GM19395 (cell line): Measurements from ENCODE around the gene PLEKHG4B.
"Not testable (repeated sequence)": the region's sequence is repeated elsewhere in the genome, so short reads cannot be mapped to it uniquely, and the experiment has no call there.

ENCODE experiments used
- ATAC-seq: cut with Tn5 transposase; IDR thresholded peaks from one replicate; pipeline ENCODE4 v1.9.1; 2021; ENCODE audit warnings: mild to moderate bottlenecking, moderate library complexity; ENCODE audit not compliant: unreplicated experiment

PLEKHG4B gene

DNA sequence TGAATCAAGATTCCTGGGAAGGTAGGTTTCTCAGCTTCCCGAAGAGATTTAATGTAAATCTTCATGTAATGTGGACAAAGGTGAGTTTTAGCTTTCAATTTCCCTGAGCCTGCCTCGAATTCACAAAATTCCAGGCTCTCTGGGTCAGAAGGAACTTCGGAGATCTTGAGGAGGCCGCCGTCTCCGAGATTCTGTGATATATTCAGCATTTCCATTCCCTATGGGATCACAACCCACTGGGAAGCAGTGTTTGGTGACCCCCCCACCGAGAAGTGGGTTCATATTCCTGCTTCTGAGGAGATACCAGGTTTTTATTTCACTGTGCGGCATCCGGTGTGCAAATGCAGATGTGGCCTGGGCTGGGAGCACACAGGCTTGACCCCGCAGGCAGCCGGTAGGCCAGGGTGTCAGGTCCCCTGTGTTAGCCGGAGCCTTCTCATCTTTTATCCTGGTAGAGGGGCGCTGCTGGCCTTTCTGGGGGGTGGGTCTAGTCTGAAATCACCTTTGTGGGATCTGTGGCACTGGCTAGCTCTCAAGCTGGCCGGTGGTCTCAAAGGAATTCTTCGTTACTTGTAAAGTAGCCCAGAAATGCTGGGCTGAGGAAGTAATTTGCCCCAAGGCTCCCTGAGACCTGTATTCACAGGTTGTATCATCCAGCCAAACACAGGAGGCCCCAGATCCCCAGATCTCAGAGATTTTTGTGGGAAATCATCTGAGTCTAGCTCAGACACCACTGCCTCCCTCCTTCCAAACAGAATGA is 1.4 kb downstream of the PLEKHG4B start:
- no peak for ATAC-seq

DNA sequence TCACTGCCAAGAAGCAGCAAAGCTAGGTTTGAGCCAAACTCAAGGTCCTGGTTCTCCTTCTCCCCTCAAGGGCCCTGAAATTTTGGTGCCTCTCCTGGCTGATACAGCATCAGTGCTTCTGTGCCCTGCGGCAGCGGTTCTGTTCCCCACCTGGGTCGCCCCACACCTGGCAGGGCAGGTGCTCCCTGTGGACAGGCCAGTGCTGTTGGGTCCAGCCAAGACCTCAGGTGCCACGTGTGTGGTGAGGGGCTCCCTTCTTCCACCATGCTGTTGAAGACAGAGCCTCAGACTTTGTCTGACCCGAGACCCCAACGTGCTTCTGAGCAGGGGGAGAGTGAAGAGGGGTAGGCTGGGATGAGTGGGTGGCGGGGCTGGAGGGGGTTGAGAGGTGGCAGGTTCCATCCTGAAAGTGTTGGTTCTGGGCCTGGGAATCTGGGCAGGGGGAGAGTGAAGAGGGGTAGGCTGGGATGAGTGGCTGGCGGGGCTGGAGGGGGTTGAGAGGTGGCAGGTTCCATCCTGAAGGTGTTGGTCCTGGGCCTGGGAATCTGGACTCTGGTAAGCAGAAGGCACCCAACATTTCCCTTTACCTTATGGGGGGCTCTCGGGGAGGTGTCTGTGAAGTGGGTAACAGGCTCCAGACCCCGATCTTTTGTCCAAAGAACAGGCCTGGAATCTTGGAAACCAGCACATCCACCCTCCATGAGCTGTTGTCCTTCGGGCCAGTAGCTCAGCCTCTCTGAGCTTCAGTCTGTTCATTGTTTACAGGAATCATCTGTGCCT is 2.3 kb downstream of the PLEKHG4B start:
- no peak for ATAC-seq

DNA sequence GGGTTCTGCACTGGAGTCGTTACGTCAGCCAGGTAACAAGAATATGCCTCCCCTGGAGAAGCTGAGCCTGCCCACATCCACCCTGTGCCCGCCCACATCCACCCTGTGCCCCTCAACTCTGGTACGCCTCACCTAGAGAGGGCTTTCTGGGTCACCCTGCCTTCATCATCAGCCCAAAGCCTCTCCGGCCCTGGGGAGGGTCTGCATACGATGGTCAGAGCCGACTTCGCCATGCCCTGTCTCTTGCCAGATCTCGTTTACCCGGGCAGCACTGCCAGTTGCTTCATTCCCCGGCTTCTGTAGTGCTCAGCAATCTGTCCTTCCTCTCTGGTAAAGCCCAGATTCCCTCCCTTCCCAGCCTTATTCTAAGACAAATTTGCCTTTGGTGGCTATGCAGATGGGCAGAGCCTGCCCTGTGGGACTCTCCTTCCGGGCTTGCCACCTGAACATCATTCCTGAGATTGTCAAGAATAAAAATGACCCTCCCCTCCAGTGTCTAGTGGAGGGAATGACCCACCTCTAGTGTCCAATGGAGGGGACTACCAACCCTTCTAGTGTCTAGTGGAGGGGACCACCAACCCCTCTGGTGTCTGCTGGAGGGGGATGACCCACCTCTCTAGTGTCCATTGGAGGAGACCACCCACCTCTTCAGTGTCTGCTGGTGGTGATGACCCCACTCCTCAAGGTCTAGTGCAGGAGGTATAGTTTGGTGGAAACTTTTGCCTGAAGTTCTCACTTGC is 3.4 kb downstream of the PLEKHG4B start:
- no peak for ATAC-seq

- ATAC-seq = no peak
These were observed 5.2 kb downstream of the PLEKHG4B start for GRCh38 chr5:96976-97660.

- ATAC-seq = no peak
These were observed 7.8 kb downstream of the PLEKHG4B start for GRCh38 chr5:99815-100214.

- ATAC-seq = no peak
These were observed 10.6 kb downstream of the PLEKHG4B start for GRCh38 chr5:102411-103043.

DNA sequence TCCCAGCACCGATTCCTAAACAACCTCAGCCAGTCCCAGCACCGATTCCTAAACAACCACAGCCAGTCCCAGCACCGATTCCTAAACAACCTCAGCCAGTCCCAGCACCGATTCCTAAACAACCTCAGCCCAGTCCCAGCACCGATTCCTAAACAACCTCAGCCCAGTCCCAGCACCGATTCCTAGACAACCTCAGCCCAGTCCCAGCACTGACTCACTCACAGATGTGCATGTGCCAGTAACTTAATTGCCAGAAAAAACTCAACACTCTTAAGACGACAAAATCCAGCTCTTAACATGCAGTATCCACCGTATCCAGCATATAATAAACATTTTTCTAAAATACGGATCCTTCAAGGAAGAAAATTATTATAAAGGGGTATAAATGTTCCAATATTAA is 12.1 kb downstream of the PLEKHG4B start:
- ATAC-seq = not testable (repeated sequence)

GRCh38 chr5:104778-105296 is 12.9 kb downstream of the PLEKHG4B start:
- ATAC-seq = no peak

DNA sequence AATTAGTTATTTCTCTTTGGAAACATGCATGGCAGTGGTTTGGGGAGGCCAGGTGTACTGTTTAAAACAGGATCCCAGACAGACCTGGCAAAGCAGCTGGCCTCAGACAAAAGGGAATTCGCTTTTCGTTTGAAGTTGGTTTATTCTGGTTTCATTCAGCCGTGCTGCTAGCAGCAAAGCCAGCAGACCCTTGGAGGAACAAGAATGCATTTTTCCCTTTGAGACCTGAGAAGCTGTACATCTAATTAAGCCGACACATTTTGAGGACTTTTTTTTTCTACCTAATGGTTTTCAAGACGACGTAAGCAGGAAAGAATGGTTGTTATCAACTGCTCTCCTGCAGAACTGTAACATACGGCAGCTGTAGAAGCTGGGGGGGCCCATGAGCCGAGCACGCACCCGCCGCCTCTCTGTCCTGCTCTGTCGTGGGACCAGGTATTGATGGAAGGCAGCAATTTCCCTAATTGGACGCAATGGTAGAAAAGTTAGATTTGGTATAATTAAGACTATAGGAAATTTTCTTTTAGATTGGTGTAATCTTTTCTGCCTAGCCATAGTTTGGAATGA is 13.6 kb downstream of the PLEKHG4B start:
- no peak for ATAC-seq

DNA sequence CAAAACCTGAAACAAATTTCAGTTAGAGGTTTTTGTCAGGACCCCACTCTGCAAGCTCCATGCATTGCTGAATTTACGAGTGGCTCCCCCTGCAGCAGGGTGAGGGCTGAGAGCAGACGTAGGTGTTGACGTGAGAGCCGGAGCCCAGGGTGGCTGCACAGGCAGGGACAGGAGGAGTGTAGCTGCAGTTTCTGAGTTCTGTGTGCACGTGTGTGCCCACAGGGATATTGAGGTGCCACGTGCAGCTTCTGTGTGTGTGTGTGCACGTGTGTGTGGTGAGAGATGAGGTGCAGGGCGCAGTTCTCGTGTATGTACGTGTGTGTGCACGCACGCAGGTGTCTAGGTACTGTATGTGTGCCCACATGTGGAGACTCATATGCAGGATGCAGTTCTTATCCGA is 14.6 kb downstream of the PLEKHG4B start:
- ATAC-seq = no peak

GRCh38 chr5:107526-107925 is 15.6 kb downstream of the PLEKHG4B start:
- ATAC-seq = no peak

- no peak for ATAC-seq
These were observed 17.9 kb downstream of the PLEKHG4B start for GRCh38 chr5:109826-110225.

DNA sequence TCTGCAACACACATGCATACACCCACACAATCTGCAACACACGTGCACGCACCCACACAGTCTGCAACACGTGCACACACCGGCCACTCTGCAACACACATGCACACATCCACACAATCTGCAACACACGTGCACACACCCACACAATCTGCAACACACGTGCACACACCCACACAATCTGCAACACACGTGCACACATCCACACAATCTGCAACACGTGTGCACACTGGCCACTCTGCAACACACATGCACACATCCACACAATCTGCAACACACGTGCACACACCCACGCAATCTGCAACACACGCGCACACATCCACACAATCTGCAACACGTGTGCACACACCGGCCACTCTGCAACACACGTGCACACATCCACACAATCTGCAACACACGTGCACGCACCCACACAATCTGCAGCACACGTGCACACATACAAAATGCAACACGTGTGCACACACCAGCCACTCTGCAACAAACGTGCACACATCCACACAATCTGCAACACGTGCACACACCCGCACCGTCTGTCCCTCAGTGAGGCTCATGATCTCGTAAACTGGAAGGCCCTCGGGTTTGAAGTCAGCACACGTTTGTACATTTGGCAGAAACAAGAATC is 18.4 kb downstream of the PLEKHG4B start:
- ATAC-seq = no peak

GRCh38 chr5:111171-111570 is 19.2 kb downstream of the PLEKHG4B start:
- no peak for ATAC-seq

DNA sequence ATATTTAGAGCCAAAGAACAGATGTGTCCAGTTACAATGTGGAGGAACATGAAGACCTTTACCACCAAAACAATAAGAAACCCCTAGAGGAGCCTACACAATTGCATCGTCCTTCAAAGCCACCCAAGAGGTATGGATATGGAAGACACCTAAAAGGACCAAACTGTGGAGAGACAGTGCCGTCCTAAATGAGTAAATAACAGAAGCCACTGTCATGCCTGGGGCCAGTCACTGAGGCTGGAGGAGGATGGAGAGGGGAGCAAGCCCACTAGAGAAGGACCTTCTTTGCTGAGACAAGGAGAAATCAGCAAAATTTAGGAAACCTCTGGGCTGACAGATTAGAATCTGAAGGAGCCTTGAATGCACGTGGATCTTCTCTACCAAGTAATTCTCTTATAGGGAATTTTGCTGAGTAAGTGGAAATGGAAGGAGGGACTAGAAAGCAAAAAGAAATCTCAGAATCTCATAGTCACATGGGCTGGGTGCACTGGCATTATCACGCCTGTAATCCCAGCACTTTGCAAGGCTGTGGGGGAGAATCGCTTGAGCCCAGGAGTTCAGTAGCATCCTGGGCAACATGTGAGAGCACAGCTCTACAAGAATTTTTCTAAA is 27.6 kb downstream of the PLEKHG4B start:
- no peak for ATAC-seq

DNA sequence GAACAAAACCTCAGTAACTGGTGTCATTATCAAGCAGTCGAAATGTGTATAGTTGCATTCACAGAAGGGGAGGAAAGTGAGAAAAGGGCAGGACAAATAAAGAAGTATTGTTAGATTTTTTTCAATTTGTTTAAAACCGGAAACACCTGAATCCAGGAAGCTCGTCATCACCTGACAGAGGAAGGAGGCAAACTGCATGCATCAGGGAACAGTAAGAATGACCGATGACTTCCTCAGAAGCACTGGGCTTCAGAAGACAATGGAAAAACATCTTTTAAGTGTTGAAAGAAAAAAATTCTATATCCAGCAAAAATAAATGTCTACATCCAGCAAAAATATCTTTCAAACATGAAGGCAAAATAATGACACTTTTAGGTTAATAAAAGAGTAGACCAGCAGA is 29.5 kb downstream of the PLEKHG4B start:
- ATAC-seq = no peak

DNA sequence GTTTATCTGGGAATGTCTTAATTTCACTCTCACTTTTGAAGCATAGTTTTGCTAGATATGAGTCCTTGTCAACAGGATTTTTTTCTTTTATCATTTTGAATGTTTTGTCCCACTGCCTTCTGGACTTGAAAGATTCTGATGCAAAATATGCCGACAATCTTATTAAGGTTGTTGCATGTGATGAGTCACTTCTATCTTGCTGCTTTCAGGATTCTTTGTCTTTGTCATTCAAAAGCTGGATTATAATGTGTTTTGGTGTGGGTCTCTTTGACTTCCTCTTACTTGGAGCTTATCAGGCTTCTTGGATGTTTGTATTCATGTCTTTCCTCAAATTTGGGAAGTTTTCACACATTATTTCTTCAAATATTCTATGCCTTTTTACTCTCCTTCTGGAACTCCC is 33.8 kb downstream of the PLEKHG4B start:
- no peak for ATAC-seq

GRCh38 chr5:126806-127205 is 34.8 kb downstream of the PLEKHG4B start:
- no peak for ATAC-seq

- no peak for ATAC-seq
These were observed 35.9 kb downstream of the PLEKHG4B start for GRCh38 chr5:127886-128285.
